HEK293T (cell line): Measurements from ENCODE around the gene OLFM2.

ENCODE experiments used
- BHLHE40 ChIP-seq: fragments of 450-650 bp; IDR thresholded peaks from 2 replicates; pipeline ENCODE4 v1.6.1; 2016; ENCODE audit warnings: mild to moderate bottlenecking, moderate library complexity, borderline replicate concordance
- ELF4 ChIP-seq: fragments of 450-650 bp; IDR thresholded peaks from 2 replicates; pipeline ENCODE4 v1.6.1; 2017; ENCODE audit warnings: antibody characterized with exemption
- FOXM1 ChIP-seq: fragments of 450-650 bp; IDR thresholded peaks from 2 replicates; pipeline ENCODE4 v1.6.1; 2017; ENCODE audit warnings: mild to moderate bottlenecking, borderline replicate concordance
- PKNOX1 ChIP-seq: fragments of 450-650 bp; IDR thresholded peaks from 2 replicates; pipeline ENCODE4 v1.6.1; 2016
- TARDBP ChIP-seq: fragments of 450-650 bp; IDR thresholded peaks from 2 replicates; pipeline ENCODE4 v1.6.1; 2016

DNA sequence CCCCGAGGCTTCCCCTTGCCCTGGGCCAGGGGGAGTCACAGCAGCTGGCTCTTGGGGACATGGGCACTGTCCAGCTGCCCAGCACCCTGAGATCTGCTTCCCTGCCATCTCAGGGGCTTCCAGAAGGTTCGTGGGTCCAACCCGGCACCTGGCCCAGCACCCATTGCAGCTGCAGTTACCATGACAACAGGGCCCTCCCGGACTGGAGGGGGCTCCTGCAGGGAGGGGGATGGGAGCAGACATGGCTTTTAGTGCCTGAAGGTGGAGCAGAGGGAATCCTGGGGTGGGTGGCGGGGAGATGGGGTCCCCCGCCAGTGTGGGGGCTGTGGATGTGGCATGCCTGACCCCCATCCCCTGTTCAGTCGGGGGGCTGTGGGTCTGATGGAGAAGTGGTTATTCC, 86.5 kb downstream of the OLFM2 start:
- TF ChIP-seq TARDBP (no peak), PKNOX1 (no peak), BHLHE40 (no peak), FOXM1 (no peak), ELF4 (no peak)
